HCT116 (cell line): Measurements from ENCODE around the gene OPALIN. TPM values are rescaled to one million over a fixed set of nuclear protein-coding genes. Genes with fewer than 3 reads are reported as not detected.

ENCODE experiments used
- ATAC-seq: fragments of 200-7000 bp; cut with Tn5 transposase; 2 replicates; pipeline ENCODE4 v1.9.1; 2020; ENCODE audit warnings: mild to moderate bottlenecking, moderate library complexity
- BruUV-seq: library from RNA; stranded (reverse); fragments of 400-500 nt; replicated peaks from 2 replicates; lab custom pipeline; 2021; lab: Mats Ljungman, UMichigan
- CTCF ChIA-PET: fragments of 300-600 bp; sonication (Branson Sonifier 250); formaldehyde crosslinking; loops from one replicate; lab custom pipeline; 2021; ENCODE audit warnings: antibody characterized with exemption; lab: Charles Lee
- POLR2A ChIA-PET: fragments of 300-600, 350-600 bp; sonication (Branson Sonifier 250); formaldehyde crosslinking; loops from one replicate; lab custom pipeline; 2021; ENCODE audit warnings: antibody characterized with exemption; lab: Charles Lee
- RAD21 ChIA-PET, 2 experiments: fragments of 300-600 bp; sonication (Branson Sonifier 250); formaldehyde crosslinking; loops; one replicate each; lab custom pipeline; 2023; ENCODE audit warnings: low total read pairs in 2 of 2; ENCODE audit not compliant: uncharacterized antibody in 2 of 2, unreplicated experiment in 2 of 2, low non-redundant PET in 1 of 2; lab: Charles Lee
- DNase-seq: peaks from one replicate; pipeline ENCODE4 v3.0.0-alpha.2; 2010; ENCODE audit warnings: low read depth, low spot score
- H2AFZ ChIP-seq: fragments of 200-600 bp; shearing (Covaris generic), sonication (generic); 2 replicates; pipeline ENCODE4 v1.6.1; 2017; ENCODE audit warnings: low read depth, mixed run types, mixed read lengths, antibody characterized with exemption, low read length; ENCODE audit not compliant: poor library complexity, severe bottlenecking
- H3K27ac ChIP-seq: 2 replicates; pipeline ENCODE4 v1.5.1; 2012; ENCODE audit warnings: low read depth, low read length
- H3K27me3 ChIP-seq: fragments of 200-600 bp; sonication (generic); 2 replicates; pipeline ENCODE4 v1.6.1; 2016; ENCODE audit warnings: mixed run types, low read length, mixed read lengths; ENCODE audit not compliant: insufficient read depth
- H3K36me3 ChIP-seq, 2 experiments: fragments of 200-500 bp in 1 of 2; fragments of 200-600 bp in 1 of 2; sonication (Bioruptor generic) in 1 of 2; sonication (generic) in 1 of 2; 2 replicates each; pipeline versions ENCODE4 v1.5.1 to v1.6.1; 2014 to 2016; ENCODE audit warnings: low read length in 2 of 2, inconsistent platforms in 1 of 2, mixed read lengths in 1 of 2, mixed run types in 1 of 2; ENCODE audit not compliant: insufficient read depth in 2 of 2, control insufficient read depth in 1 of 2
- H3K4me1 ChIP-seq, 2 experiments: fragments of 200-600 bp in 1 of 2; sonication (generic) in 1 of 2; 2 replicates each; pipeline versions ENCODE4 v1.5.1 to v1.6.1; 2012 to 2017; ENCODE audit warnings: low read length in 2 of 2, inconsistent platforms in 1 of 2, mild to moderate bottlenecking in 1 of 2, mixed read lengths in 1 of 2, mixed run types in 1 of 2, moderate library complexity in 1 of 2; ENCODE audit not compliant: insufficient read depth in 2 of 2, control insufficient read depth in 1 of 2
- H3K4me2 ChIP-seq: fragments of 200-600 bp; sonication (generic); 2 replicates; pipeline ENCODE4 v1.6.1; 2017; ENCODE audit warnings: mixed run types, low read length, mixed read lengths
- H3K4me3 ChIP-seq, 2 experiments: fragments of 200-600 bp in 1 of 2; sonication (generic) in 1 of 2; replicated peaks in 1 of 2; 2 replicates each; pipeline ENCODE4 v1.5.1; 2011 to 2016; ENCODE audit warnings: low read length in 2 of 2, control low read depth in 1 of 2, low read depth in 1 of 2, mild to moderate bottlenecking in 1 of 2, mixed read lengths in 1 of 2, mixed run types in 1 of 2
- H3K79me2 ChIP-seq: fragments of 200-600 bp; sonication (generic); 2 replicates; pipeline ENCODE4 v1.6.1; 2017; ENCODE audit warnings: mild to moderate bottlenecking, mixed run types, low read length, moderate library complexity, mixed read lengths; ENCODE audit not compliant: insufficient read depth
- H3K9ac ChIP-seq: fragments of 200-600 bp; sonication (generic); 2 replicates; pipeline ENCODE4 v1.6.1; 2016; ENCODE audit warnings: low read length, mixed read lengths
- H3K9me2 ChIP-seq: fragments of 200-600 bp; sonication (generic), shearing (Covaris generic); 2 replicates; pipeline ENCODE4 v1.6.1; 2017; ENCODE audit warnings: mixed run types, mild to moderate bottlenecking, moderate library complexity; ENCODE audit not compliant: insufficient read depth
- H3K9me3 ChIP-seq, 2 experiments: fragments of 200-500 bp in 1 of 2; fragments of 200-600 bp in 1 of 2; sonication (Bioruptor generic) in 1 of 2; sonication (generic) in 1 of 2; 2 replicates each; pipeline ENCODE4 v1.6.1; 2014 to 2017; ENCODE audit warnings: low read length in 2 of 2, mixed read lengths in 2 of 2, inconsistent platforms in 1 of 2, low read depth in 1 of 2, mild to moderate bottlenecking in 1 of 2, mixed run types in 1 of 2, moderate library complexity in 1 of 2; ENCODE audit not compliant: control insufficient read depth in 1 of 2, insufficient read depth in 1 of 2
- H4K20me1 ChIP-seq: fragments of 200-600 bp; sonication (generic), shearing (Covaris generic); 2 replicates; pipeline ENCODE4 v1.6.1; 2017; ENCODE audit warnings: mixed run types, mild to moderate bottlenecking, moderate library complexity; ENCODE audit not compliant: insufficient read depth
- CBX3 ChIP-seq: IDR thresholded peaks from 2 replicates; pipeline ENCODE4 v1.6.1; 2012; ENCODE audit warnings: low read depth
- EGR1 ChIP-seq: IDR thresholded peaks from 2 replicates; pipeline ENCODE4 v1.6.1; 2012; ENCODE audit warnings: low read depth
- ELF1 ChIP-seq: IDR thresholded peaks from 2 replicates; pipeline ENCODE4 v1.6.1; 2012; ENCODE audit warnings: low read depth, borderline replicate concordance
- FOSL1 ChIP-seq: IDR thresholded peaks from 2 replicates; pipeline ENCODE4 v1.6.1; 2012; ENCODE audit warnings: low read depth
- POLR2AphosphoS5 ChIP-seq: IDR thresholded peaks from 2 replicates; pipeline ENCODE4 v1.6.1; 2011; ENCODE audit warnings: mild to moderate bottlenecking, low read depth, low read length, moderate library complexity
- RAD21 ChIP-seq: IDR thresholded peaks from 2 replicates; pipeline ENCODE4 v1.6.1; 2012; ENCODE audit warnings: low read depth, mild to moderate bottlenecking
- SRF ChIP-seq: IDR thresholded peaks from 2 replicates; pipeline ENCODE4 v1.6.1; 2012; ENCODE audit warnings: low read depth
- TCF7L2 ChIP-seq: IDR thresholded peaks from 2 replicates; pipeline ENCODE4 v1.7.0; 2011; ENCODE audit warnings: borderline replicate concordance, inconsistent platforms; ENCODE audit not compliant: insufficient read depth, insufficient read length; ENCODE audit errors: extremely low read depth
- YY1 ChIP-seq: IDR thresholded peaks from 2 replicates; pipeline ENCODE4 v1.6.1; 2011; ENCODE audit warnings: low read length, low read depth, moderate library complexity, mild to moderate bottlenecking; ENCODE audit not compliant: insufficient replicate concordance; ENCODE audit errors: extremely low read depth
- ZFX ChIP-seq: fragments of 450-650 bp; IDR thresholded peaks from 2 replicates; pipeline ENCODE4 v1.6.1; 2017
- intact Hi-C: fragments of 100-400 bp; cut with micrococcal nuclease; formaldehyde crosslinking; loops from 2 replicates; pipeline ENCODE4 v1.10.0; 2022
- total RNA-seq: library from RNA; stranded (reverse); gene quantifications from one replicate; pipeline ENCODE4 v1.2.1, GENCODE V29; 2021; ENCODE audit not compliant: unreplicated experiment
- TF ChIP-seq, protein P1 (sequence below): IDR thresholded peaks from 2 replicates; pipeline ENCODE4 v1.6.1; 2011; ENCODE audit warnings: mild to moderate bottlenecking, low read length, moderate library complexity; ENCODE audit not compliant: insufficient replicate concordance; ENCODE audit errors: extremely low read depth
- TF ChIP-seq, protein P2 (sequence below): IDR thresholded peaks from 2 replicates; pipeline ENCODE4 v1.6.1; 2012

The OPALIN gene
- total RNA-seq, 1 experiment from 2014 or later, result not detected

DNA sequence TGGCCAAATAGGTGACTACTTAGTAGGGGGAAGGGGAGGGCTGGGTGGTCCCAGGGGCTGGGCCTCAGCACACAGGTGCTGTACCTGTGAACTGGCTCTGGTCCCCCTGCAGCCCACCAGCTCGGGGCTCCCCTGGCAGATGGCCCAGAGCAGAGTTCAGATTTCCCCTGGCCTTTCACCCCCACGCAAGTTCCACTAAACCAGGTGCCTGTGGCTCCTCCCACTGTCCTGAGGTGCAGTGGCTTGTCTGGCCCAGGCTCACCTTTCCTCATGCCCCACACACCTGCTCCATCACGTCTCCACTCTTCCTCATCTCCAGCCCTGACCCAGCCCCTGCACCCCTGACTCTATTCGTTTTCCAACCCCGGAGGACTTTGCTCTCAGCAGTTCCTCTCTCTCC, 47.3 kb upstream of the OPALIN start:
- BruUV-seq, result no TSS peak

DNA sequence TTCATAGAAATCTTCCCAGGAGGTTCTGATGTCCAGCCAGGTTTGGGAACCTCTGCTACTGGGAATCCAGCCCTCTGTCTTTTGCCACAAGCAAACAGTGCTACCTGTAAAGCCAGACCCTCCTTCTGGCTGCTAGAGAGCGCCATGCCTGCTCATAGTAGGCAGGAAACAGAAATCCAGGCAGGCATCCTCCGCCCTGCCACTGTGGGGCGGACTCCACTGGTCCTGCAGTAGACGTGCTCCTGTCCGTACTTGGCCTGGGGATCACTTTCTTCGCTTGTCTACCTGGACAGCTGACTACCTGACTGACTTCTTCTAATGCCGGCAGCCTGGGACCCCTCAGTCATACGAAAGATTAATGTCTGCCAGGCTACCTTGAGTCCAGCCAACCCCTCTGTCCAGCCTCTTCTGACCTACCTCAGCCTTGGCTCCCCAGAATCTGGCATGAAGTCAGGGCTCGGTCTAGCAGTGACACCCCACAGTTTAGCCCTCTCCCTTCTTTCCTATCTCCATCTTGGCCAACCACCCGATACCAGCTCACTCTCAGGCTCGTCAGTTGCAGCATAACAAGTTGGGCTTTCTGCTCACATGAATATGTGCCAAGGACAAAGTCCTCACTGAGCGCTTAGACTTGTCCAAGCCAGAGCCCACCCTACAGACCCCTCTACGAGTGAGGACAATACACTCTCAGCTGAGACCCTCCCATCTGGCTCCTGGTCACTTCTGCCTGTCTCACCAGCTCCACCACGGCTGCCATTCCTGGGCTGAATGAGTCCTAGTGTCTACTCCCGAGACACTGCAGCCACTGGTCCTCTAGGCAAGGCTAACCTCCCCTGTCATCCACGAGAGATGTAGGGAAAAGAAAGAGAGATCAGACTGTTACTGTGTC, 43.9 kb upstream of the OPALIN start:
- peaks cover 36% of the 10 kb centered on the region for H3K27me3 ChIP-seq
- intact Hi-C loops, result no loop called here
- H4K20me1 ChIP-seq, result no peaks in the 10 kb centered on the region
- CTCF ChIA-PET, result no interaction called here
- RAD21 ChIA-PET, result no interaction called here
- no peak overlapping the region for H3K27ac ChIP-seq
- ATAC-seq (no peak; the same call in 1 of the 2 replicates), DNase-seq (no peak)
- TF ChIP-seq CBX3 (no peak), YY1 (no peak), EGR1 (no peak), TCF7L2 (no peak), POLR2AphosphoS5 (no peak), ELF1 (no peak)
- TF ChIP-seq, protein P1, sequence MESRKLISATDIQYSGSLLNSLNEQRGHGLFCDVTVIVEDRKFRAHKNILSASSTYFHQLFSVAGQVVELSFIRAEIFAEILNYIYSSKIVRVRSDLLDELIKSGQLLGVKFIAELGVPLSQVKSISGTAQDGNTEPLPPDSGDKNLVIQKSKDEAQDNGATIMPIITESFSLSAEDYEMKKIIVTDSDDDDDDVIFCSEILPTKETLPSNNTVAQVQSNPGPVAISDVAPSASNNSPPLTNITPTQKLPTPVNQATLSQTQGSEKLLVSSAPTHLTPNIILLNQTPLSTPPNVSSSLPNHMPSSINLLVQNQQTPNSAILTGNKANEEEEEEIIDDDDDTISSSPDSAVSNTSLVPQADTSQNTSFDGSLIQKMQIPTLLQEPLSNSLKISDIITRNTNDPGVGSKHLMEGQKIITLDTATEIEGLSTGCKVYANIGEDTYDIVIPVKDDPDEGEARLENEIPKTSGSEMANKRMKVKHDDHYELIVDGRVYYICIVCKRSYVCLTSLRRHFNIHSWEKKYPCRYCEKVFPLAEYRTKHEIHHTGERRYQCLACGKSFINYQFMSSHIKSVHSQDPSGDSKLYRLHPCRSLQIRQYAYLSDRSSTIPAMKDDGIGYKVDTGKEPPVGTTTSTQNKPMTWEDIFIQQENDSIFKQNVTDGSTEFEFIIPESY, result no peak
- TF ChIP-seq, protein P2, sequence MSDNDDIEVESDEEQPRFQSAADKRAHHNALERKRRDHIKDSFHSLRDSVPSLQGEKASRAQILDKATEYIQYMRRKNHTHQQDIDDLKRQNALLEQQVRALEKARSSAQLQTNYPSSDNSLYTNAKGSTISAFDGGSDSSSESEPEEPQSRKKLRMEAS, result no peak
- no peak overlapping the region for H3K4me2 ChIP-seq
- no peaks in the 10 kb centered on the region for H3K79me2 ChIP-seq
- H3K36me3 ChIP-seq, result no peaks in the 10 kb centered on the region
- H3K9ac ChIP-seq, result no peak overlapping the region
- BruUV-seq, result no TSS peak
- H3K4me1 ChIP-seq, result no peaks in the 10 kb centered on the region
- no peak overlapping the region for H3K4me3 ChIP-seq
- H3K9me2 ChIP-seq, result no peaks in the 10 kb centered on the region
- POLR2A ChIA-PET, result no interaction called here
- H3K9me3 ChIP-seq, result no peaks in the 10 kb centered on the region
- no peak overlapping the region for H2AFZ ChIP-seq

More for the DNA sequence above, 47.3 kb upstream of the OPALIN start:
- Histone ChIP-seq H3K4me1 (no peaks in the 10 kb centered on the region), H3K27ac (no peak overlapping the region), H3K79me2 (no peaks in the 10 kb centered on the region), H3K27me3 (peaks cover 39% of the 10 kb centered on the region), H3K4me3 (no peak overlapping the region), H2AFZ (no peak overlapping the region), H3K9me3 (no peaks in the 10 kb centered on the region), H4K20me1 (no peaks in the 10 kb centered on the region), H3K4me2 (no peak overlapping the region), H3K9ac (no peak overlapping the region), H3K9me2 (no peaks in the 10 kb centered on the region), H3K36me3 (no peaks in the 10 kb centered on the region)
- DNase-seq (no peak), ATAC-seq (no peak)
- no peak for TF ChIP-seq YY1
- no peak for TF ChIP-seq FOSL1
- TF ChIP-seq RAD21, result no peak
- TF ChIP-seq SRF, result no peak
- TF ChIP-seq CBX3, result no peak
- no peak for TF ChIP-seq TCF7L2
- TF ChIP-seq ZFX, result no peak
- ChIA-PET RAD21 (no interaction called here), POLR2A (no interaction called here), CTCF (no interaction called here)
- intact Hi-C loops, result no loop called here
